ENCODE measurements around the gene FRMD6. TPM values are rescaled to one million over a fixed set of nuclear protein-coding genes. Genes with fewer than 3 reads are reported as not detected.

Gene FRMD6
- total RNA-seq = 258 and 718 TPM in 2 replicates

DNA sequence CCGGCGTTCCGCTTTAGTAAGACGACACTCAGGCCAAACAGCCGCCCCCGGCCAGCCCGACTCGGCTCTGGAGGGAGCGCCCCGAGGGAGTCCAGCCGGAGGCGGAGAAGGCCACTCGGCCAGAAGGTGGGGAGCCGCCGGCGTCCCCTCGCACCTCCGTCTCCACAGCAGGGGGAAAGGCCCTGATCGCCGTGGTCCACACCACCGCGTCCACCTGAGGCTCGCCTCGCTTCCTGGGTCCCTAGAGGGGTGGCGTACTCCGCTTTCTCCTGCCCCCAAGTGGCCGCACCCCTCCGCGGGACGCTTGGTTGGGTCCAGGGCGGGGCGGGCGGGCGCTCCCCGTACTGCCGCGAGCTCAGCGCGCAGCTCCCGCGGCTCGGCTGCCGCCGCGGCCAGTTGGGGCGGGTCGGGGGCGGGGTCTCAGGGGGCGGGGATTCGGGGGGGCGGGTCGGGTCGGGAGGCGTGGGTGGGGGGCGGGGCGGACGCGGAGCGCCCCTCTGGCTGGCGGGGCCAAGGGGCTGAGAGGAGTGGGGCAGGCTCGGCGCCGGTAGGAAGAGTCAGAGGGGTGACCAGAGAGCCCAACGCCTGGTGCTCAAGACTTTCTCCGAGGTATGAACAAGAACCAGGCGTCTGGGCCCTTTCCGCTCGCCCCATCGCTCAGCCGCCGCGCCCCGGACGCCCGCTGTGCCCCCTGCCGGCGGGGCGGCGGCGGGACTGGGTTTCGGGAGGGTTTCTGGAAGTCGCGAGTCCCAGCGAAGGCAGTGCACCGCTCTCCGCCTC is at the start of gene FRMD6:
Gene FRMD6, plus strand, starts transcription at position 523 of the 780 bp plus-strand sequence. CDS start 37,927 bp downstream, outside the sequence.

Other genes starting within 250 kb of the FRMD6 start
- 31.2 and 37.1 TPM in 2 replicates for gene GNG2, start 208.7 kb downstream of the FRMD6 start, total RNA-seq

Measured in smooth muscle cell of the umbilical artery (primary cell).